AG08396 (cell line): ENCODE data around the gene TRAF5.
A peak's percentile ranks its signal among the peaks of the same experiment; 100 is the strongest.

ENCODE experiments used
- DNase-seq: peaks from one replicate; pipeline ENCODE4 v3.0.0; 2012; ENCODE audit warnings: low spot score, mixed read lengths

TRAF5 gene

GRCh38 chr1:211328084-211328694 lies 1.6 kb downstream of the TRAF5 start:
- no peak for DNase-seq

- DNase-seq: no peak
Measured at GRCh38 chr1:211328866-211329475, 2.3 kb downstream of the TRAF5 start.

- DNase-seq: no peak
Measured at GRCh38 chr1:211329764-211330201, 3.1 kb downstream of the TRAF5 start.

GRCh38 chr1:211330282-211330936 lies 3.8 kb downstream of the TRAF5 start:
- no peak for DNase-seq

- DNase-seq: peak; percentile 41
Measured at GRCh38 chr1:211331011-211331709, 4.5 kb downstream of the TRAF5 start.

DNA sequence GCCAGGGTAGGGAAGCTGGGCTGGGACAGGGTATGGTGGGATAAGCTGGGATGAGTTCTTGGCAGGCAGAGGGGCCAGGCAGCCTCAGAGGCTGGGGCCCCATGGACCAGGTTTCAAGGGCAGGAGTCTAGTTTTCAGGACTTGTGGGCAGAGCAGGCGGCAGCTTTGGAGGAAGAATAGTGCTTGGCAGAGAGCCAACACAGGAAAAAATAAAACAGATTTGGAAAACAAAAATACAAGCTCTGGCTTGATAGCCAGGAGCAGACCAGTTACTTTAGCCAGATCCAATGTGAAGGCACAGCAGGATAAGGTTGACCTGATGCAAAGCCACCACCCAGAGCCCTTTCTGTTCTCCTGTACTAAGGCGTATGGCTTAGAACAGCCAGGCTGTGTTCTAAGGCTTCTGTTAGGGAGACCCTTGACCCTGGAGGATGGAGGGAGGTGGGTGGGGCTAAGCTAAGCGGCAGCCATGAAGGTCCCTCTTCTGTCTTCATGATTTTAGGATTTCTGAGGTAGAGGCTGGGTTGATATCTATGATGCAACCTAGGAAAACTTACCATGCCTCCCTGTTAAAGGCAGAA lies 5.5 kb downstream of the TRAF5 start:
- no peak for DNase-seq

DNA sequence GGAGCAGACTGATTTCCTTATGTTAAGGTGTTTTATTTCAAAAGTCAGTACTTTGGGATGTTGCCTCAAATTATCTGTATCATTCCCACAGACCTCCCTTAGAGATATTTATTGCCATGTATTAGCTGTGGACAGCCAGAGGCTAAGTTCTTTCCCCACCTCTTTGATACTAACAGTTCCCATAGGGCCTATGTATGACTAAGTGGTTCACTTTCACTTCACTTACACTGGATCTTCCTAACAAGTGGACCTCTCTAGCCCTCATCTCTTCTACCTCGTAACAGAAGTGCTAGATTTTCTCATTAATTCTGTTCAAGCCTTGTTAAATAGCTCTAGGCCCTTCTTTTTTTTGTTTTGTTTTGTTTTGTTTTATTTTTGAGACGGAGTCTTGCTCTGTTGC lies 6.2 kb downstream of the TRAF5 start:
- no peak for DNase-seq

DNA sequence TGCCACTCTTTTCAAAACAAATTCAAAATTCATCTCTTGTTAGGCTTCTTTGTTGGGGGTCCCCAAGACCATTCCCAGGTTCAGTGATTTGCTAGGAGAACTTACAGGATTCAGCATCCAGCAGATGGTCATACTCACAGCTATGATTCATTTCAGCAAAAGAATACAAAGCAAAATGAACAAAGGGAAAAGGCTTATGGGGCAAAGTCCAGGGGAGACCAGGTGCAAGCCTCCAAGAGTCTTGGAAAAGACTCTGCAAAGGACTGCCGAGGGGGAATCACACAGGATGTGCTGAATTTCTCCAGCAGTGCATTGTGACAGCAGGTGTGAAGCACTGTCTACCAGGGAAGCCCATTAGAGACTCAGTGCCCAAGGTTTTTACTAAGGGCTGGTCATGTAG lies 7.3 kb downstream of the TRAF5 start:
- DNase-seq: no peak

GRCh38 chr1:211334986-211335385 lies 8.4 kb downstream of the TRAF5 start:
- DNase-seq: no peak

- no peak for DNase-seq
Measured at GRCh38 chr1:211335522-211336157, 9.0 kb downstream of the TRAF5 start.

GRCh38 chr1:211336161-211336560 lies 9.5 kb downstream of the TRAF5 start:
- no peak for DNase-seq

- DNase-seq: no peak
Measured at GRCh38 chr1:211336775-211337174, 10.1 kb downstream of the TRAF5 start.

GRCh38 chr1:211337430-211338223 lies 11.0 kb downstream of the TRAF5 start:
- DNase-seq: no peak

DNA sequence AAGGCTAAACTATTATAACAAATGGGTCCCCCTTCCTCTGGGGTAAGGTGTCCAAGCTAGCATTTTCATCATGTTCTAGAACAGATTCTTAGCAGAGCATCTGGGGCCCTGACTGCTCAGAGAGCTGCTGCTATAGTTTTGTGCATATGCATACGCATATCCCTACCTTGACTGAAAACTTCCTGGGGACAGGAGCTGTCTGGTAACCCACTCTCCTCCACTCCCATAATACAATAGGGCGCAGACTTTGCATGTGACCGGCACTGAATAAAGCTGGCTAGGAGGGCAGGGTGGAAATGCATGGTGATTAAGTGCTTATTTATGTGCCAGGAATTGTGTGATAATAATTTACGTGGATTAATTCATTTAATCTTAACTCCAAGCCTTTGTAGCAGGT lies 11.6 kb downstream of the TRAF5 start:
- no peak for DNase-seq

DNA sequence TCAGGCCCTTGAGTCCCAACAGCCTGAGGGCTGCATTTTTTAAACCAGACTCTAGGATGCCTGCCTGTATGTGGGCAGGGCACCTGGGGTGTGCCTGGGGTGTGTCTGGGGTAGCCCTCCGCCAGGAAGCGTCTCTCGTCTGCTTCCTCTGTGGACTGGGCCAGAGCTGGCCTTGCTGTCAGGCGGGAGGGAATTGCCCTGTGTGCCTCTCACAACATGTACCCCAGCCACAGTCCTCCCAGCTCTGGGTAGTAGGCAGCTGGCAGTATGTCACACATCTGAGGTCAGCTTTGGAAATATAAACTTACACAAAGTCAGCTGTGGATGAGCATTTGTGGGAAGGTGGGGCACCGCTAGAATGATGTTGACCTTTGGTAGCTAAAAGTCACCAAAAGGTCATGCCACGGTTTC lies 13.0 kb downstream of the TRAF5 start:
- DNase-seq: no peak

DNA sequence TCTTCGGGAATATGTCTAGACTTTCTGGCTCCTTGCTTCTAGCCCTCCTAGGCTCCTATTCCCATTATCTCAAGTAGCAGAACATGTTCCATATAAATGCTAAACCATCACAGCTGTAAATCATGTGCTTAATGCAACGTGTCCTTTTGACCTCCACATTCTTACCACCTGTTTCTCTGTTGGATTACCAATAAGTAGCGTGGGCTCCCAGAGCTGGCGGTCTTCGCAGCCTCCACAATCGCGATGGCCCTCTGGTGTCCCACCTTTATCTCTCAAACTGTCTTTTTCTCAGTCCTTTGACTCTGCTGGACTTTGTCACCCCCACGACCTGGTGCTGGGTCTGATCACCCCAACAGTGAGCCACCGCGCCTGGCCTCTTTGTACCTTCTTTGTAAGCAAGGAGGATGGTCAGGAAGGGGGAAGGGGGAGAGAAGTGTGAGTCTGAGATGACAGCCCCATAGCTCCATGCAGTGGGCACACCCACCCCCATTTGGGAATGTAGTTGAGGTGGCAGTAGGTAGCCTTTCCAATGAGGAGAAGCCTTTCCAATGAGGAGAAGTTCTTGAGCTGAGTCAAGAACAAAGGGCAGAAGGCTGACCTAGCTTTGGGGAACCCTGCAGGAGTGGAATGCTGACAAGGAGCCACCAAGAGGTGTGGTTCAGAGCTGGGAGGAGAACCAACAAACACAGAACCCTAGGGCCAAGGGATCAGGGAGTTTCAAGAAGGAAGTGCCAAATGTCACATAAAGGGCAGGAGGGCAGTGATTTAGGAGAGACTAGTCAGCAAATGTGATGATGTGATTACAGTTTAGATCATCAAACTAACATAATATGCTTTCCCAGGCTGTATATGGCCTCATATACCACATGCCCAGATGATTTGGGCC lies 14.2 kb downstream of the TRAF5 start:
- no peak for DNase-seq

GRCh38 chr1:211341999-211342398 lies 15.4 kb downstream of the TRAF5 start:
- DNase-seq: no peak

GRCh38 chr1:211343607-211344006 lies 17.0 kb downstream of the TRAF5 start:
- no peak for DNase-seq

- DNase-seq: no peak
Measured at GRCh38 chr1:211344152-211344618, 17.6 kb downstream of the TRAF5 start.

DNA sequence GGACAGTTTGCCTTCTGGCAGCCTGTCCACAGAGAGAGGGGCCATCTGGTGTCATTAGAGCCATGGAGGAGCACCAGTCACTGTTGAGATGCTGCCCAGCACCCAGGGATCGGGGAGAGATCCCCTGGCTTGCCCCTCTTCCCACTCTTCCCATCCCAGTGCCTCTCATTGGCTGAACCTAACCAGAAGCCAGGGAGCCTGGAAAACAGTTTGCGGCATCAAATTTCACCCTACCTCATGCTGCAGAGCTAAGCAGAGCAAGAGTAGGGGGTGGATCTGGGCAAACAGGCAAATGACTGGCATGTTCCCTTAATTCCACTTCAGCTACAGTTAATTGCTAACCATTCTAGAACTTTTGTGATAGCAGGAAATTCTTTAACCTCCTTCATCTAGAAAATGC lies 19.1 kb downstream of the TRAF5 start:
- no peak for DNase-seq
